A549 (cell line): ENCODE measurements around the gene TFDP2.

Experiments
- NR3C1 ChIP-seq: fragments of >200 bp; sonication (Bioruptor Twin); formaldehyde crosslinking; IDR thresholded peaks from 3 replicates; pipeline ENCODE4 v1.6.1; 2017
- POLR2A ChIP-seq: IDR thresholded peaks from 2 replicates; pipeline ENCODE4 v1.6.1; 2012; ENCODE audit warnings: mild to moderate bottlenecking, low read length
- SMC3 ChIP-seq: fragments of >200 bp; sonication (Bioruptor Twin); formaldehyde crosslinking; IDR thresholded peaks from 3 replicates; pipeline ENCODE4 v1.6.1; 2018; ENCODE audit warnings: inconsistent platforms

GRCh38 chr3:142022381-142022780 is 127.0 kb downstream of the TFDP2 start:
- no peak for TF ChIP-seq POLR2A
- no peak for TF ChIP-seq SMC3
- TF ChIP-seq NR3C1: no peak
